ENCODE measurements around the gene WDFY2.

- no peak for TF ChIP-seq EP300 (IDR thresholded peaks at IDR 0.05; ENCODE audit: borderline replicate concordance in 1 of 2, low read depth in 2 of 2, low read length in 2 of 2)
- TF ChIP-seq CREB1 (IDR thresholded peaks at IDR 0.05): no peak
- TF ChIP-seq ATF3 (IDR thresholded peaks at IDR 0.05; ENCODE audit: insufficient read depth, low read depth, low read length): no peak
- TF ChIP-seq MAFK (IDR thresholded peaks at IDR 0.05; ENCODE audit: low read depth, low read length): no peak
Measured at GRCh38 chr13:51673165-51673564, 88.9 kb downstream of the WDFY2 start.

All from H1 (cell line).